Endothelial cell of umbilical vein (primary cell): ENCODE results near the gene UBR4. TPM values are rescaled to one million over a fixed set of nuclear protein-coding genes. Genes with fewer than 3 reads are reported as not detected.

Experiments used
- BruUV-seq: library from RNA; stranded (reverse); fragments of 400-500 nt; replicated peaks from 2 replicates; lab custom pipeline; 2021; lab: Mats Ljungman, UMichigan
- CTCF ChIA-PET: fragments of 300-600, 350-600 bp; sonication (Branson Sonifier 250); formaldehyde crosslinking; loops from one replicate; lab custom pipeline; 2021; ENCODE audit warnings: antibody characterized with exemption, inconsistent platforms; lab: Charles Lee
- POLR2A ChIA-PET: fragments of 300-600, 350-600 bp; sonication (Branson Sonifier 250); formaldehyde crosslinking; loops from one replicate; lab custom pipeline; 2021; ENCODE audit warnings: antibody characterized with exemption, inconsistent platforms; lab: Charles Lee
- DNase-seq: peaks from one replicate; pipeline ENCODE4 v3.0.0-alpha.2; 2011; ENCODE audit warnings: low read depth, low spot score
- FAIRE-seq: peaks from 2 replicates; lab custom pipeline; 2011; peaks lifted over from hg19 to GRCh38; lab: Jason Lieb, UNC
- H2AFZ ChIP-seq: 2 replicates; pipeline ENCODE4 v1.6.0; 2012; ENCODE audit warnings: low read depth, low read length, control low read depth, inconsistent platforms
- H3K27ac ChIP-seq: 2 replicates; pipeline ENCODE4 v1.5.1; 2011; ENCODE audit warnings: low read depth, mild to moderate bottlenecking, control low read depth, low read length, moderate library complexity; ENCODE audit not compliant: insufficient read depth
- H3K27me3 ChIP-seq, 2 experiments: 2 replicates each; pipeline versions ENCODE4 v1.6.0 to v1.6.1; 2011; ENCODE audit warnings: low read length in 2 of 2, mixed read lengths in 1 of 2; ENCODE audit not compliant: control insufficient read depth in 2 of 2, insufficient read depth in 2 of 2
- H3K36me3 ChIP-seq, 2 experiments: 2 replicates in 1 of 2; 3 replicates in 1 of 2; pipeline ENCODE4 v1.5.1; 2011; ENCODE audit warnings: low read length in 2 of 2, mild to moderate bottlenecking in 1 of 2, moderate library complexity in 1 of 2; ENCODE audit not compliant: control insufficient read depth in 2 of 2, insufficient read depth in 2 of 2; ENCODE audit errors: extremely low read depth in 1 of 2
- H3K4me1 ChIP-seq: 3 replicates; pipeline ENCODE4 v1.5.1; 2011; ENCODE audit warnings: mild to moderate bottlenecking, low read length; ENCODE audit not compliant: control insufficient read depth, insufficient read depth; ENCODE audit errors: extremely low read depth
- H3K4me2 ChIP-seq: 2 replicates; pipeline ENCODE4 v1.6.1; 2011; ENCODE audit warnings: low read length, control low read depth, mixed read lengths; ENCODE audit not compliant: insufficient read depth
- H3K4me3 ChIP-seq, 3 experiments: fragments of 200-600 bp in 1 of 3; sonication (generic), shearing (Covaris generic) in 1 of 3; replicated peaks in 1 of 3; 2 replicates each; pipeline ENCODE4 v1.5.1; 2011 to 2016; ENCODE audit warnings: control low read depth in 3 of 3, low read length in 3 of 3, mild to moderate bottlenecking in 2 of 3, inconsistent platforms in 1 of 3, low read depth in 1 of 3, moderate library complexity in 1 of 3; ENCODE audit not compliant: insufficient read depth in 1 of 3
- H3K79me2 ChIP-seq: 2 replicates; pipeline ENCODE4 v1.6.0; 2012; ENCODE audit warnings: low read length, inconsistent platforms; ENCODE audit not compliant: control insufficient read depth, insufficient read depth
- H3K9ac ChIP-seq: replicated peaks from 2 replicates; pipeline ENCODE3; 2011; ENCODE audit warnings: low read length, control low read depth; ENCODE audit not compliant: insufficient read depth; ENCODE audit errors: extremely low read depth
- H3K9me1 ChIP-seq: replicated peaks from 3 replicates; pipeline ENCODE4 v1.6.0; 2011; ENCODE audit warnings: mild to moderate bottlenecking, low read length; ENCODE audit not compliant: control insufficient read depth, insufficient read depth; ENCODE audit errors: extremely low read depth
- H3K9me3 ChIP-seq: replicated peaks from 2 replicates; pipeline ENCODE4 v1.5.1; 2012; ENCODE audit warnings: low read length, inconsistent platforms; ENCODE audit not compliant: control insufficient read depth, insufficient read depth
- H4K20me1 ChIP-seq: replicated peaks from 2 replicates; pipeline ENCODE3; 2011; ENCODE audit warnings: mild to moderate bottlenecking, low read length; ENCODE audit not compliant: control insufficient read depth, insufficient read depth; ENCODE audit errors: extremely low read depth
- JUN ChIP-seq: IDR thresholded peaks from 2 replicates; pipeline ENCODE4 v1.6.1; 2011; ENCODE audit warnings: borderline replicate concordance, low read depth; ENCODE audit not compliant: insufficient read length, insufficient read depth
- dilution Hi-C: fragments of 300-500 bp; cut with MboI; formaldehyde crosslinking; loops from one replicate; pipeline ENCODE4 v1.15.0; 2019; ENCODE audit warnings: low sequenced_read_pairs; ENCODE audit not compliant: extremely low pct_ligation_motif_present
- intact Hi-C: fragments of 100-400 bp; cut with micrococcal nuclease; formaldehyde crosslinking; loops from one replicate; pipeline ENCODE4 v1.10.0; 2022
- polyA plus RNA-seq, 4 experiments: library from polyadenylated mRNA; depleted of rRNA in 3 of 4; stranded (reverse) in 3 of 4; unstranded in 1 of 4; fragments of >200 nt; gene quantifications; 2 replicates each; pipeline versions ENCODE4 v1.2.1 to v1.2.3, GENCODE V29; 2011 to 2012; ENCODE audit warnings: missing spikeins in 1 of 4
- total RNA-seq: library from RNA; stranded (reverse); gene quantifications from 2 replicates; pipeline ENCODE4 v1.2.3, GENCODE V29; 2021
- TF ChIP-seq, protein P1 (sequence below), 2 donors: IDR thresholded peaks; 1 replicate in 1 of 2; 2 replicates in 1 of 2; pipeline ENCODE4 v1.5.1; 2011; ENCODE audit warnings: low read length in 2 of 2, mild to moderate bottlenecking in 2 of 2, moderate library complexity in 2 of 2, control low read depth in 1 of 2, inconsistent platforms in 1 of 2, low read depth in 1 of 2; ENCODE audit not compliant: insufficient read depth in 1 of 2; ENCODE audit errors: extremely low read depth in 1 of 2

UBR4 gene
- total and polyA plus RNA-seq, 2 donors (not counting 3 experiments of a cell fraction or from before 2014, with no cell fraction given) = 125 to 150 TPM

DNA sequence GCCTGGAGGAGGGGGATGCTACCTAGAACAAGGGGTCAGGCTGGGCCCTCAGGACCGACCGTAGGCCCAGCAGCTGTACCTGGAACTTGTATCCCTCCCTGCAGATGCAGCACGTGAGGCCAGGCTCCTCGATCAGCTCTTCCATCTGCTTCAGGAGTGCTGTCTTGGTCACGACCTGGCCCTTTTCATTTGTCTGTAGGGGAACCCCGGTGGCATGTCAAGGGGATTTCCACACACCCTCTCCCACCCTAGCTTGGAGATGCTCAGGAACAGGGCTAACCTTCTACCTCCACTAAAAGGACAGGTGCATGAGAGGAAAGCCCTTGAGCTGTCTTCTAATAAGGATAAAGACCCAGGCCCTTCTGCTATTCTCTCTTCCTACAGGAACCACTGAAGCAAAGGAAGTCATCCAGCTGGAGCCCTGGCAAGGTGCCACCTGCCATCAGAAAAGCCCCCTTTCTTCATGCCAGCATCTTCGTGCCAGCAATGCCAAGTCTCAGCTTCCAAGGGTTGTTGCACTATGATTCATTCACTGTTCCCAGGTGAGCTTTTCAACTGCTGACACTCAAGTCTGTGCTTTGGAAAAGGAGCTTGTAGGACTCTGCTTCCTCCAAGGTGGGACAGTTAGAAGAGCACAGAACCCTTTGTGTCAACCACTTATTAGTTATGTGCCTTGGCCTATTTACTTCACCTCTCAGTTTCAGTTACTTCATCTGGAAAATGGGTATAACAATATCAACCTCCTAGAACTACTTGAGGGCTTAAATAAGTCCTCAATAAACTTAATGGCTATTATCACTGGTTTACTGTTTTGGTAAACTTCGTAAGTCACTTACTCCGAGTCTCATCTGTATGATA, 122.1 kb downstream of the UBR4 start:
- FAIRE-seq = no peak
- no peaks in the 10 kb centered on the region for H3K79me2 ChIP-seq
- H3K4me1 ChIP-seq = peaks cover 15% of the 10 kb centered on the region
- DNase-seq = no peak
- H3K27ac ChIP-seq = no peak overlapping the region
- peaks cover 17 to 65% of the 10 kb centered on the region in 2 experiments for H3K36me3 ChIP-seq
- no peak overlapping the region for H2AFZ ChIP-seq
- no peaks in the 10 kb centered on the region for H3K9me1 ChIP-seq
- POLR2A ChIA-PET = interaction anchor here (1.0 kb wide), 1 partner anchor 186 kb away, joined by 4 read pairs; the partner anchor contains the start of gene ALDH4A1
- H3K4me3 ChIP-seq = no peak overlapping the region
- CTCF ChIA-PET = interaction anchor here (0.8 to 4.1 kb wide), 10 partner anchors 13 to 490 kb away, joined by 3 to 38 read pairs (median 4); no protein-coding TSS in a partner anchor
- BruUV-seq = no TSS peak
- H3K27me3 ChIP-seq = no peaks in the 10 kb centered on the region
- H3K9ac ChIP-seq = no peak overlapping the region
- TF ChIP-seq JUN = no peak
- TF ChIP-seq, protein P1, sequence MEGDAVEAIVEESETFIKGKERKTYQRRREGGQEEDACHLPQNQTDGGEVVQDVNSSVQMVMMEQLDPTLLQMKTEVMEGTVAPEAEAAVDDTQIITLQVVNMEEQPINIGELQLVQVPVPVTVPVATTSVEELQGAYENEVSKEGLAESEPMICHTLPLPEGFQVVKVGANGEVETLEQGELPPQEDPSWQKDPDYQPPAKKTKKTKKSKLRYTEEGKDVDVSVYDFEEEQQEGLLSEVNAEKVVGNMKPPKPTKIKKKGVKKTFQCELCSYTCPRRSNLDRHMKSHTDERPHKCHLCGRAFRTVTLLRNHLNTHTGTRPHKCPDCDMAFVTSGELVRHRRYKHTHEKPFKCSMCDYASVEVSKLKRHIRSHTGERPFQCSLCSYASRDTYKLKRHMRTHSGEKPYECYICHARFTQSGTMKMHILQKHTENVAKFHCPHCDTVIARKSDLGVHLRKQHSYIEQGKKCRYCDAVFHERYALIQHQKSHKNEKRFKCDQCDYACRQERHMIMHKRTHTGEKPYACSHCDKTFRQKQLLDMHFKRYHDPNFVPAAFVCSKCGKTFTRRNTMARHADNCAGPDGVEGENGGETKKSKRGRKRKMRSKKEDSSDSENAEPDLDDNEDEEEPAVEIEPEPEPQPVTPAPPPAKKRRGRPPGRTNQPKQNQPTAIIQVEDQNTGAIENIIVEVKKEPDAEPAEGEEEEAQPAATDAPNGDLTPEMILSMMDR (IDR thresholded peaks at IDR 0.05; ENCODE audit: extremely low read depth in 1 of 2, insufficient read depth in 1 of 2, low read depth in 1 of 2, low read length in 2 of 2) = no peak
- H4K20me1 ChIP-seq = no peaks in the 10 kb centered on the region
- no peak overlapping the region for H3K4me2 ChIP-seq
- dilution Hi-C loops = no loop called here
- intact Hi-C loops = no loop called here
- H3K9me3 ChIP-seq = no peaks in the 10 kb centered on the region
